Glutamatergic neuron (in vitro differentiated cells): ENCODE data around the gene ETV3L. TPM values are rescaled to one million over a fixed set of nuclear protein-coding genes. Genes with fewer than 3 reads are reported as not detected.

Experiments used
- DNase-seq: peaks from one replicate; pipeline ENCODE4 v3.0.0; 2022
- H3K27ac Mint-ChIP-seq: one replicate; pipeline ENCODE4 v1.8.0; 2020; ENCODE audit warnings: mild to moderate bottlenecking, mixed read lengths, inconsistent platforms; ENCODE audit not compliant: unreplicated experiment
- H3K27me3 Mint-ChIP-seq: one replicate; pipeline ENCODE4 v1.8.0; 2020; ENCODE audit warnings: mild to moderate bottlenecking, moderate library complexity, mixed read lengths, inconsistent platforms; ENCODE audit not compliant: unreplicated experiment
- H3K36me3 Mint-ChIP-seq: one replicate; pipeline ENCODE4 v1.8.0; 2020; ENCODE audit warnings: mild to moderate bottlenecking, mixed read lengths, inconsistent platforms; ENCODE audit not compliant: unreplicated experiment
- H3K4me1 Mint-ChIP-seq: one replicate; pipeline ENCODE4 v1.8.0; 2020; ENCODE audit warnings: mild to moderate bottlenecking, low read depth, mixed read lengths, inconsistent platforms; ENCODE audit not compliant: unreplicated experiment
- H3K4me3 Mint-ChIP-seq: one replicate; pipeline ENCODE4 v1.8.0; 2020; ENCODE audit warnings: mild to moderate bottlenecking, mixed read lengths, inconsistent platforms; ENCODE audit not compliant: unreplicated experiment
- H3K9me3 Mint-ChIP-seq: one replicate; pipeline ENCODE4 v1.8.0; 2020; ENCODE audit warnings: mild to moderate bottlenecking, moderate library complexity, mixed read lengths, inconsistent platforms; ENCODE audit not compliant: unreplicated experiment
- total RNA-seq: library from RNA; stranded (reverse); fragmentation: NEBNext Ultra II Directional; extraction: Animal tissue kit (Norgen Biotek cat#: 25700); gene quantifications from one replicate; pipeline ENCODE4 v1.2.1, GENCODE V29; 2021; ENCODE audit not compliant: unreplicated experiment
- TF ChIP-seq, protein P1 (sequence below): fragments of 200-600 bp; sonication (generic); IDR thresholded peaks from one replicate; pipeline ENCODE4 v1.5.0; 2021; ENCODE audit not compliant: partially characterized antibody, unreplicated experiment

Gene ETV3L
- total RNA-seq, 1 donor from 2014 or later: not detected

DNA sequence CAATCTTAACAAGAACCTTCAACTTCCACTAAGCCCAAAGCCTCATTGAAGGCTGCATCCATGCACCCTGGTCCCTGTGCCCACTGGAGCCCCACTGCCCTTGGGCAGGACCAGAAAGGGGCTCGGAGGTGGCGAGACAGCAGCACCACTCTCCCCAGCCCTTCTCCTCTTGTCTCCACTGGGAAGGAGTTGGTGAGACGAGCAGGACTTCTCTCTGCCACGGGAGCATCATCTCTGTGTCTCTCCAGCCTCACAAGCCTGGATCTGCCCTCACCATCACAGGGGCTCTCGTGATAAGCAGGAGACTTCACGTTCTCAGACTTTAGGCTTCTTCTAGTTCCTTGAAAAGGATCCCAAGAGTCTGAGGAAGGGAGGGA lies 7.2 kb upstream of the ETV3L start:
- no peak for DNase-seq
- TF ChIP-seq, protein P1, sequence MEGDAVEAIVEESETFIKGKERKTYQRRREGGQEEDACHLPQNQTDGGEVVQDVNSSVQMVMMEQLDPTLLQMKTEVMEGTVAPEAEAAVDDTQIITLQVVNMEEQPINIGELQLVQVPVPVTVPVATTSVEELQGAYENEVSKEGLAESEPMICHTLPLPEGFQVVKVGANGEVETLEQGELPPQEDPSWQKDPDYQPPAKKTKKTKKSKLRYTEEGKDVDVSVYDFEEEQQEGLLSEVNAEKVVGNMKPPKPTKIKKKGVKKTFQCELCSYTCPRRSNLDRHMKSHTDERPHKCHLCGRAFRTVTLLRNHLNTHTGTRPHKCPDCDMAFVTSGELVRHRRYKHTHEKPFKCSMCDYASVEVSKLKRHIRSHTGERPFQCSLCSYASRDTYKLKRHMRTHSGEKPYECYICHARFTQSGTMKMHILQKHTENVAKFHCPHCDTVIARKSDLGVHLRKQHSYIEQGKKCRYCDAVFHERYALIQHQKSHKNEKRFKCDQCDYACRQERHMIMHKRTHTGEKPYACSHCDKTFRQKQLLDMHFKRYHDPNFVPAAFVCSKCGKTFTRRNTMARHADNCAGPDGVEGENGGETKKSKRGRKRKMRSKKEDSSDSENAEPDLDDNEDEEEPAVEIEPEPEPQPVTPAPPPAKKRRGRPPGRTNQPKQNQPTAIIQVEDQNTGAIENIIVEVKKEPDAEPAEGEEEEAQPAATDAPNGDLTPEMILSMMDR: no peak
- peaks cover 22% of the 10 kb centered on the region for H3K27me3 Mint-ChIP-seq
- no peak overlapping the region for H3K4me3 Mint-ChIP-seq
- peaks cover 28% of the 10 kb centered on the region for H3K4me1 Mint-ChIP-seq
- H3K9me3 Mint-ChIP-seq: peaks cover 4% of the 10 kb centered on the region
- no peak overlapping the region for H3K27ac Mint-ChIP-seq
- H3K36me3 Mint-ChIP-seq: no peaks in the 10 kb centered on the region

DNA sequence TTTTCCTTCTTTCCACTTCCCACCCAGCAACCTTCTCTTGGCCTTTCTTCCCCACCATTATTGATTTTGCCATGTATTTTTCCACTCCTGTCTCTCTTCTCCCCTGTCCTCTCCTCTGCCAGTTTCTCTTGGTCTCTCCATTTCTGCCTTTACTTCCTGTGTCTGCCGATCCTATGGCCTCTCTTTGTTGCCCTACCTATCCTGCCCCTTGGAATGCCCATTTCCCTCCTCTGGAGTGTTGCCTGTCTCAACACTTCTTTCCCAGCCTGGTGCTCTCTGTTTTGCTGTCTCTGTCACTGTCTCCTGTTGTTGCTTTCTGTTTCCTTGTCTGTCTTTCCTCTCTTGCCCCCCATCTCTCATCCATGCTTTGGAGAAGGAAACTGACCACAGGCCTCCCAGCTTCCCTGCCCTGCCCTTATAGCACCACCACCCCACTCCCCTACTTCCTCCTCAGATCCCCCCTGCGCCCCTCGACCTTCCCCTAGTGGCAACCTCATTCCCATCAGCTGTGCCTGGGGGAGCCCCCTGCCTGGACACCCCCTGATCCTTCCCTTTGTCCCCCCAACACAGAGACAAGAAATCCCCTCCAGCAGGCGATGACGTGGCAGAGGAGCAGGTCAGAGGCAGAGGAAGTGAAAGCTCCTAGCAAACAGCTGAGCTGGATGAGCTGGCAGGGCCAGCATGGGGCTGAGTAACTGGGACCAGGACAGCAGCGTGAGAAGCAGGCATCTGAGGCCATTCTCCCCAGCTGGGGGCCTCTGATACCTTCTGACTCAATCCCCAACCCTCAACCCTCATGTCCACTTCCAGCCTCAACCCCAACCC lies 6.6 kb upstream of the ETV3L start:
- Mint-ChIP-seq H3K27me3 (peaks cover 20% of the 10 kb centered on the region), H3K27ac (peak overlapping the region; percentile 19), H3K9me3 (peaks cover 4% of the 10 kb centered on the region), H3K4me3 (peak overlapping the region; percentile 13), H3K36me3 (no peaks in the 10 kb centered on the region), H3K4me1 (peaks cover 26% of the 10 kb centered on the region)
- TF ChIP-seq, protein P1: no peak
- DNase-seq: no peak

DNA sequence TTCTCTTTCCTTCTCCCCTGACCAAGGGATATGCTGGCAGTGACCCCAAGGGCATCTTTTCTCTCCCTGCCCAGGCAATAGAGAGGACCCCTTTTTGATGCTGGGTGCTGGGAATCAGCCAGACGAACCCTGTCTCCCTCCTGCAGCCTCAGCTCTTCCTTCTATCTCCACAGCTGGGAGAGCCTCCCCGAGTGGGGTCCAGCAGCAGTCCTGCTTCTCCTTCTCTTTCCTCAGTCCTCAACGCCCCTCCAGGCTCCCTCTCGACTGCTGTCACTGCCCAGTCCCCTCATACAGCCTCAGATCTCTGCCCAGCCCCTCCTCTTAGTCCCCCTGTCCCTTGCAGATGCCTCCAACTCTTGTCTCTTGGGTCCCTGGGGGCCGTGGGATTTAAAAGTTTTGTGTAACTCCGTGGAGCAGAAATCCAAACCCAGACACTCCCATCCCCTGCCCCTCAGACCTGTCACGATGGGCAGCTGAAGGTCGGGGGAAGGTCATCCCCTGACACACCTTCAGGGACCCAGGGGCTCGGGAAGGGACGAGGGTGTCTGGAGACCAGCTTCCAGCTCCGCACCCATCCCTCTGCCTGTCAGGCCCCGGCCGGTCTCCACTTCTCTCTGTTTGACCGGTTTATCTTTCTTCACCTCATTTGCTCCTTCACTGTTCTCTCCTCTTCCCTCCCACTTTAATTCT lies 5.8 kb upstream of the ETV3L start:
- Mint-ChIP-seq H3K36me3 (no peaks in the 10 kb centered on the region), H3K27me3 (peaks cover 19% of the 10 kb centered on the region), H3K4me3 (peak overlapping the region; percentile 13), H3K27ac (peak overlapping the region; percentile 19), H3K4me1 (peaks cover 23% of the 10 kb centered on the region), H3K9me3 (peaks cover 7% of the 10 kb centered on the region)
- TF ChIP-seq, protein P1: no peak
- DNase-seq: no peak

DNA sequence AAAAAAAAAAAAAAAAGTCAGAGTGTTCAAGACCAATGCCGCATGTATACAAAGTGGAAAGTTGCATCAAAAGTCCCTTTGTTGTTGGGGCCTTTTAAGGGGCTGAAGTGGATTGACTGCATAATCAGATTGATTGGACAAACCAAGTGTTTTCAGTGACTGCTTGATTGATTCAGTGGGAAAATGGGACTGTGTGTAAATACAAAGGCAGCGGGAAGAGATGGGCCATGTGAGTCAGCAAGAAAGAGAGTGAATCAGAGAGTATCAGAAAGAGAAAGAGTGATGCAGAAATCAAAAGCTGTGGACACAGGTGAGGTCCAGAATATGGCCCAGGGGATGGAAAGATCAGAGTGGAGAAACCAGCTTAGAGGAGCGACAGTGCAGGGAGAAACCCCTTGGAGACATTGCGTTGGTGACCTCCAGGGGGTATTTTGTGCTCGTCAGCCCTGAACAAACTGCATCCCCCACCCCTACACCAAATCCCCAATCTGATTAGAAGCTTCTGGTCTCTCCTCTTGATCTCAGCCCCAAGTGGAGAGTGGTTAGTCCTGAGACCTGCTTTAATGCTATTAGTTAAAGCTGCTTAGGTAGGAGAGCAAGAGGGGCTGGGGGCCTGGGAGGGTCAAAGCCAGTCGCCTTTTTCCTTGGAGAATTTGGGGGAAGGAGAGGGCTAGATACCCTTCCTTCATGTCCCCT lies 5.1 kb upstream of the ETV3L start:
- no peak for DNase-seq
- TF ChIP-seq, protein P1: no peak
- H3K4me1 Mint-ChIP-seq: peaks cover 21% of the 10 kb centered on the region
- no peaks in the 10 kb centered on the region for H3K36me3 Mint-ChIP-seq
- H3K9me3 Mint-ChIP-seq: peaks cover 7% of the 10 kb centered on the region
- peaks cover 19% of the 10 kb centered on the region for H3K27me3 Mint-ChIP-seq
- peak overlapping the region; percentile 7 for H3K4me3 Mint-ChIP-seq
- H3K27ac Mint-ChIP-seq: peak overlapping the region; percentile 3

DNA sequence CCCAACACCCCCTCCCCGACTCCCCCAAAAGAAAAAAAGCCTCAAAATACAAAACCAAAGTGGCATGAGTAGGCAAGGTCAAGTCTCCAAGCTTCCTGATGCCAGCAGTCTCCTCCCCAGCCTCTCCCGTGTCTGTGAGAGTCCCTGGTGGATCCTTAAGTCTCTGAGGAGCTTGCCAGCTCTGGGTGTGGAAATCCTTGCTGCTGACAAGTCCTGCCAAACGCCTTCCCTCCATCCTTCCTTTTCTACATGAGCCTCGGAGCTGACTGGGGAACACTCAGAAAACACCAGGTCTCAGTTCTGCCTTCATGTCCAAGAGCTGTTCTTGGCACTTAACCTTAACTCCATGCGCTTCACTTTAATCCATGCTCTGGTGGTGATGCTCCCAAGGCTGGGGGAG lies 3.7 kb upstream of the ETV3L start:
- TF ChIP-seq, protein P1: no peak
- Mint-ChIP-seq H3K4me3 (no peak overlapping the region), H3K9me3 (peaks cover 7% of the 10 kb centered on the region), H3K27ac (no peak overlapping the region), H3K27me3 (peaks cover 15% of the 10 kb centered on the region), H3K36me3 (no peaks in the 10 kb centered on the region), H3K4me1 (peaks cover 19% of the 10 kb centered on the region)
- no peak for DNase-seq
